Measurements from ENCODE around the gene SMOC1.

The SMOC1 gene

GRCh38 chr14:69891422-69891821, 12.2 kb downstream of the SMOC1 start:
- Histone ChIP-seq H3K27ac (no peak overlapping the region), H3K4me3 (no peak overlapping the region), H3K9me3 (no peaks in the 10 kb centered on the region), H3K4me1 (peaks cover 0 to 11% (median 5%) of the 10 kb centered on the region in 4 donors), H3K27me3 (no peaks in the 10 kb centered on the region), H3K36me3 (peaks cover 0 to under 1% (median 0%) of the 10 kb centered on the region in 3 donors)
- DNase-seq = no peak
- intact Hi-C loops (cut with DNase I; ENCODE audit: low total_unique reads) = no loop called here
- no peak for TF ChIP-seq CTCF (IDR thresholded peaks at IDR 0.05)

- H3K27me3 ChIP-seq = no peaks in the 10 kb centered on the region
- no peak overlapping the region for H3K27ac ChIP-seq
- peaks cover 0 to 8% (median 0%) of the 10 kb centered on the region in 3 donors for H3K9me3 ChIP-seq
- intact Hi-C loops (cut with DNase I; ENCODE audit: low total_unique reads) = no loop called here
- DNase-seq = no peak
- peaks cover 0 to 14% (median 2%) of the 10 kb centered on the region in 4 donors for H3K4me1 ChIP-seq
- H3K4me3 ChIP-seq = no peak overlapping the region
- peaks cover 0 to 12% (median 0%) of the 10 kb centered on the region in 3 donors for H3K36me3 ChIP-seq
- no peak for TF ChIP-seq CTCF (IDR thresholded peaks at IDR 0.05)
Observed at GRCh38 chr14:69895109-69895508, 15.9 kb downstream of the SMOC1 start.

GRCh38 chr14:69896080-69896479, 16.9 kb downstream of the SMOC1 start:
- Histone ChIP-seq H3K27me3 (no peaks in the 10 kb centered on the region), H3K4me1 (peaks cover 0 to 24% (median 2%) of the 10 kb centered on the region in 4 donors), H3K27ac (no peak overlapping the region), H3K4me3 (no peak overlapping the region), H3K9me3 (peaks cover 0 to 8% (median 0%) of the 10 kb centered on the region in 3 donors), H3K36me3 (peaks cover 0 to 12% (median 0%) of the 10 kb centered on the region in 3 donors)
- intact Hi-C loops (cut with DNase I; ENCODE audit: low total_unique reads) = no loop called here
- DNase-seq = no peak
- no peak for TF ChIP-seq CTCF (IDR thresholded peaks at IDR 0.05)

- Histone ChIP-seq H3K4me3 (no peak overlapping the region), H3K27ac (no peak overlapping the region), H3K36me3 (peaks cover 0 to 12% (median 0%) of the 10 kb centered on the region in 3 donors), H3K27me3 (no peaks in the 10 kb centered on the region), H3K9me3 (peaks cover 0 to 8% (median 0%) of the 10 kb centered on the region in 3 donors), H3K4me1 (peaks cover 0 to 33% (median 5%) of the 10 kb centered on the region in 4 donors)
- intact Hi-C loops (cut with DNase I; ENCODE audit: low total_unique reads) = no loop called here
- TF ChIP-seq CTCF (IDR thresholded peaks at IDR 0.05) = no peak
- no peak for DNase-seq
Observed at GRCh38 chr14:69896972-69897371, 17.8 kb downstream of the SMOC1 start.

GRCh38 chr14:69900603-69901002, 21.4 kb downstream of the SMOC1 start:
- no peak overlapping the region for H3K4me3 ChIP-seq
- DNase-seq = no peak
- H3K9me3 ChIP-seq = peaks cover 0 to 8% (median 0%) of the 10 kb centered on the region in 3 donors
- no peaks in the 10 kb centered on the region for H3K27me3 ChIP-seq
- H3K4me1 ChIP-seq = peaks cover 0 to 25% (median 5%) of the 10 kb centered on the region in 4 donors
- intact Hi-C loops (cut with DNase I; ENCODE audit: low total_unique reads) = no loop called here
- peak overlapping the region; percentile 2 to 60 for H3K27ac ChIP-seq
- H3K36me3 ChIP-seq = peaks cover 0 to 12% (median 0%) of the 10 kb centered on the region in 3 donors
- TF ChIP-seq CTCF (IDR thresholded peaks at IDR 0.05) = no peak
